Islet precursor cell (in vitro differentiated cells): Measurements from ENCODE around the gene FEM1B.
"Not testable (repeated sequence)": the region's sequence is repeated elsewhere in the genome, so short reads cannot be mapped to it uniquely, and the experiment has no call there.

ENCODE experiments used
- DNase-seq: peaks from one replicate; pipeline ENCODE4 v3.0.0-alpha.2; 2018

The FEM1B gene

GRCh38 chr15:68277603-68278344, at the start of gene FEM1B:
TSS of gene FEM1B (plus strand) at chr15:68277745. CDS start at chr15:68278418, 673 bp downstream.
- peak; percentile 94 for DNase-seq

DNA sequence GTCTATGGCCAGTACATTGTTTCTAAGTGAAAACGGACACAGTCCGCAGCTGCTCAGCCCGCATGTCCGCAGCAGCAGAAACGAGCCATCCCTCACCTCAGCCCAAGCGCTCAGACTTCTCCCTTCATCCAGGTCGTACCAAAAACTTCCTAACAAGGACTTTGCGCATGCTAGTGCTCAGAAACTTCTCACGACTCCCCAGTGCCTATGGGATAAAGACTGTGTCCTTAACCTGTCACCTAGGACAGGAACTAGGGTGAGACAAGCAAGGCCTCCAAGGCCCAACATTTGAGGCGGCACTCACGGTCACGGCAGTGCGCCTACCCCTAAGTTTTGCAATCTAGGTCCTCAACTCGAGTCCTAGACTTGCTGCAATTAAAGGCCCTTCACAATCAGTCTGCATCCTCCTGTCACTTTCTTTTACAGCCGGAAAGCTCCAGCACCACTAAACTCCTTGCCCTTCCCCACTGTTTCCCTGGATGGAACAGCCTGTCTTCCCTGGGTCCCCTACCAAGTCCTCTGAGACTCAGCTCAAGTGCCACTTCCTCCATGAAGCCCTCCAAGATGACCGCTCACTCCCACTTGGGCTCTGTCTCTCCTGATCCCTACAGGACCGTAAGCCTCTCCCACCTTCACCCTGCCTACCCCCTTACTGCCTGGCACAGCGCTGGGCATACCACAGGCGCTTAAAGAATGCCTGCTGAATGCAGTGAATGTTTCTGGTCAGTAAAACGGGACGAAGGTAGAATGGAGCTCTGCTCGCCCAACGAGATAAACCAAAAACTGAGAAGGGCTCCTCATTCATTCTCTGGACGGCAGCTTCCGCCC, 49.2 kb upstream of the FEM1B start:
- peak; percentile 54 for DNase-seq

- DNase-seq, result no peak
These were observed 48.6 kb upstream of the FEM1B start for GRCh38 chr15:68228971-68229385.

- peak; percentile 92 for DNase-seq
These were observed 48.0 kb upstream of the FEM1B start, which contains the start of gene CLN6 for GRCh38 chr15:68229386-68230156. TSS of gene CLN6 (minus strand) at chr15:68229728. CDS start at chr15:68229584, 144 bp downstream.

DNA sequence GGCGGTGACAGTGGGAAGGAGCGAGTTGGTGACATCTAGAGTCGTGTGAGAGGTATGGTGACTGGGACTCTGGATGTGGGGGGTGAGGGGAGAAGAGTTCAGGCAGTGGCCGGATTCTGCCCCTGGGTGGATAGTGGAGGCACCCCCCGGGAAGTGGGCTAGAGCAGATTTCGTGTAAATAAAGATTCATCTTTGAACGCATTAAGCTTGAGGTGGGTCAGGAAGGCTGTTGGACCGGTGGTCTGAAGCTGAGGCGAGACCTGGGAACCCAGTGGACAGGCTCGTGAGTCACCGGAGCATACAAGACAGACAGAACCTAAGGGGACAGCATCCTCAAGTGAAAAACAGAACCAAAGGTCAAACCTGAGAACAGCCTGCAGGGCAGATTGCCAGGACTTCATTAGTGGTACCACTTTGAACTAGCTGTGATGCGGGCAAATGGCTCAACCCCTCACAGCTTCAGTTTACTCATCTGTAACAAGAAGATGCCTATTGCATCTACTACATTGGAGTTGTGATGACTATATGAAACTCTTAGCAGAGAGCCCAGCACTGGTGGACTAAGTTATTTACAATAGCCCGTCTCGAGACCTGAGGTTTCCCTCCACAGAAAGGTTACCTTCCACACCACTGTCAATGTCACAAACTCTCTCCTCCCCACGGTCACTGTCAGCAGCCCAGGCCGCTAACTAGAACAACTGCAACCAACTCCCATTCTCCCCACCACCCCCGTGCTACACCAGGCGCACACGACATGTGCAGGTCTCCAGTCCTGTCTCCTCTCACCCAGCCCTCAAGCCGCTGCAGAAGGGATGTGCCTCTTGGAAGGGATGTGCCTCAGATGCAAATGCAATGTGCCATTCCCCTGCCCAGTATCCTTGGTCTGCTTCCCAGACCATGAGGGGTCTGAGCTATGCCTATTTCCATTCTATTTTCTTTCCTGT, 47.1 kb upstream of the FEM1B start:
- no peak for DNase-seq

DNA sequence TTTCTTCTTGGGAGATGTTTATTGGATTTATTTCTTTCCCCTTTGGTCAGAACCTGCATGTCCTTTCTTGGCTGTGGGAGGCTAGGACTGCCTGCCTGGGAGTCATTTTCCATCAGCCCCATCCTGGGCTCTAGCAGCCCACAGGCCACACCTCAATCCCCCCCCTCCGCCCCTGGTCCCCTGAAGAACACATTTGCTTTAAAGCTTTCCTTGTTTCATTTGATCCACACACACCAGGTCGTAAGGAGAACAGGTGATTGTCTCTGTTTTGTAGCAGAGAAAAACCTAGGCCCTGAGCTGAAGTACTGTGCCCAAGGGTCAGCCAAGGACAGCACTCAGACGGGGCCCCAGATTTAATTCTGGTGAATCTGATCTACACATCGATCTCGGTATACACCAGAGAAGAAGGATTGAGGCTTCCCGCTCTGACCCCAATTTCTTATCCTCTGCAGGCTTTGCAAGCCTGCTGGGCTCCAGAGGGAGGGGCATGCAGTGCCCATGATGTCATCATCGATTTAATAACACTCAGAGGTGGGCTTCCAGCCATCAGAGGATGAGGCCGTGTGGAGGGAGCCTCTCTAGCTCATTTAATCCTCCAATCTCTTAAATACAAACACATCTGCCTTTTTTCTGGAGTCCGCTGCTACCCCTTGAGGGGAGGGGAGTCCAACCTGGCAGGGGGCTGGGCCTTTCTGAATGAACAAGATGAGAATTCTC, 46.3 kb upstream of the FEM1B start:
- DNase-seq, result no peak

DNA sequence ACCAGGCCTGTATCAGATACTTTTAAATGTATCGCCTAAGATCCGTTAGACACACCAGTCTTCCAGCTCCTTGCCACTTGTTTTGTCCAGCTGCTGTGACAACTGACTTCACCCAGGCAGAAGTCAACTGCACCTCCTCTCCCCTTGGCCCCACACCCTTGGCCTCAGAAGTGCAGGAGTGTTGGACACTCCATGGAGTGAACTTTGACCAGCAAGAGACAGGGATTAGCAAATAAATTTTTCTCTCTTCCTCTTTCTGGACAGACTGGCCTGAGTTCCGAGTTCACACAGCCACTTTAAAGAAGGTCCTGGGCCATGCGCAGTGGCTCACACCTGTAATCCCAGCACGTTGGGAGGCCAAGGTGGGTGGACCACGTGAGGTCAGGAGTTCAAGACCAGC, 45.1 kb upstream of the FEM1B start:
- no peak for DNase-seq

GRCh38 chr15:68232937-68233336, 44.6 kb upstream of the FEM1B start:
- DNase-seq, result no peak

GRCh38 chr15:68234060-68234459, 43.5 kb upstream of the FEM1B start:
- DNase-seq, result no peak

- DNase-seq, result not testable (repeated sequence)
These were observed 43.0 kb upstream of the FEM1B start for GRCh38 chr15:68234520-68234919.

- peak; percentile 66 for DNase-seq
These were observed 42.5 kb upstream of the FEM1B start for GRCh38 chr15:68235022-68235421.

DNA sequence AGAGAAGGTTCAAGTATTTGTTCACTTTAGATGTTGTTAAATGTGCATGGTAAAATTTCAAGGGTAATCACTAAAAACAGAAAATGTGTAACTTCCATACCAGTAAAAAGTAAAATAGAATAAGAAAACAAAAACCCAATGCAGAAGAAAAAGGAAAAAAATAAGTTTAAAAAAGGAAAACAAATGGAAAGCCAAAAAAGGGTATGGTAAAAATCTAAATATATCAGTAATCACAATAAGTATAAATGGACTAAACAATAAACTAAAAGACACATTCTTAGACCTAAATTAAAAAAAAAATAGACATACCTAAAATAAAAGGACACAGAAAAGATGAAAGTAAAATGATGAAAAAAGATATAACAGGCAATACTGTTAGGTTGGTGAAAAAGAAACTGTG, 38.5 kb upstream of the FEM1B start:
- DNase-seq, result no peak

DNA sequence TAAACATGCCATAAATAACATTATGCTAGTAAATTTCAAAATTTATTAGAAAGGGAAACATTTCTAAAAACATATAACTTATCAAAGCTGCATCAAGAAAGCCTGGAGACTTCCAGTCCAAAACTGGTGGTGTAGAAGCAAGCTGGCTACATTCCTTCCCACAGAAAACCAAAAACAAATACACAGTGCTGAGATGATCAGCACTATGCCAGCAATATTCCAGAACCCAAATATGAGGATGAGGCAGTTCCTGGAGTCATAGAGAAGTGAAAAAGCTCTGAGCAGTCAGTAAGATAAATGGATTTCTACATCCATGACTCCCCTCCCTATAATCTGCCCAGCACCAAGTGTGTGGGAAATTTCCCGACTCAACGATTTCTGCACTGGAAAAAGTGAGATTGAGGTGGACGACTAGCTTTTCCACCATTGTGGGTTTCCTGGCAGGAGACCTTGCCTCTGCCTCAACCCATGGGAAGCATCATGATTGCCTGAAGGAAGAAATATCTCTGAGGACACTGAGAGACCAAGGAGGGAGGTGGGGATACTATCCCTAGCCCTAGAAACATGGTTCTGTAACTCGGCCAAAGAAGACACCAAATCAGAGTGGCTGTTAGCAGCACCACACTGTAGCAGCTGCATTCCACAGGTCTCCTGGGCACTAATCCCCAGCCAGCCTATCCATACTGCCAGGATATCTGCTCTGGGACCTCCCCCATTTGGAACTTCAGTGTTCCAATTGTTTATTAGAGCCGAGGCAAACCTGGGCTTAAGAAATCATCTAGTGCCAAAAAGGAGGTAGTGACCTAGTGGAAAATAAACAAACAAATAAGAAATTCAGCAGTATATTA, 36.2 kb upstream of the FEM1B start:
- DNase-seq, result no peak

DNA sequence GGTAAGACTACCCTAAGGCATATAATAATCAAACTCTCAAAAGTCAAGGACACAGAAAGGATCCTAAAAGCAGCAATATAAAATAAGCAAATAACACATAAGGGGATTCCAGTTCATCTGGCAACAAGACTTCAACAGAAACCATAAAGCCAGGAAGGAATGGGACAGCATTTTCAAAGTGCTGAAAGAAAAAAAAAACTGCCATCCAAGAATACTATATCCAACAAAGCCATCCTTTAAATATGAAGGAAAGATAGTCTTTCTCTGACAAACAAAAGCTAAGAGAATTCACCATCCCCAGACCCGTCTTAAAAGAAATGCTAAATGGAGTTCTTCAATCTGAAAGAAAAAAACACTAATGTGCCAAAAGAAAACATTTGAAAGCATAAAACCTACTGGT, 33.3 kb upstream of the FEM1B start:
- DNase-seq, result no peak

GRCh38 chr15:68249058-68249713, 28.4 kb upstream of the FEM1B start:
- DNase-seq, result no peak

DNA sequence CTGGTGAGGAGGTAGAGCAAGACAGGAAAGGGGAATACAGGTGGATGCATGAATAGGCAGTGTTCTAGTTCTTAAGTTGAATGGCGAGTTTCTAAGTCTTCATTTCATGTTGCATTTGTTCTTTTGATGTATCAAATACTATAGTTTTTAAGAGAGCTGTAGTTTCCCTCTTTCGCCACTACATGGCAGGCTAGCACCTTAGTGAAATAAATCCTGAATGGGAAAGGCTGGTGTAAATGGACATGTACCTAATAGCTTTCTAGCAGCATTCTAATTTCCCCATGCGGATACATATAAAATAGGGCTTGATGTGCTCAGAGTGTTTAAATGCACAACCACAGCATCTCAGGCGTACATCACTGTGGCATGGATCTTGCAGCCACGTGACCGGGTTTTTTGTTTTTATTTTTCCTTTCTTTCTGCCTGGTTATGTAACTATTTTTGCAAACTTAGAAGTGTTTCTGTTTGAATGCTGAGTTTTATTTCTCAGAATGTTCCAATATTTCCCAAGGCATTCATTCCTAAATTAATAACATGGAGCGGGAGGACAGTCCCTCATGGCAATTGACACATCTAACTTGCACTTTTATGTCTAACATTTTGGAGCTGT, 24.5 kb upstream of the FEM1B start:
- DNase-seq, result no peak

GRCh38 chr15:68256675-68257450, 20.7 kb upstream of the FEM1B start:
- DNase-seq, result peak; percentile 96

- no peak for DNase-seq
These were observed 18.9 kb upstream of the FEM1B start for GRCh38 chr15:68258692-68259091.

- DNase-seq, result no peak
These were observed 17.7 kb upstream of the FEM1B start for GRCh38 chr15:68259883-68260282.
